Activated CD4-positive, alpha-beta T cell treated with anti-CD3 and anti-CD28 coated beads, Interleukin-2, amount 10 ng/mL, durations not matched to agents 24 days and 14 days (primary cell): ENCODE data around the gene CHAC2. TPM values are rescaled to one million over a fixed set of nuclear protein-coding genes. Genes with fewer than 3 reads are reported as not detected.
"Not testable (repeated sequence)": the region's sequence is repeated elsewhere in the genome, so short reads cannot be mapped to it uniquely, and the experiment has no call there.

Experiments used
- DNase-seq: peaks from one replicate; pipeline ENCODE4 v3.0.0; 2022
- H3K27ac Mint-ChIP-seq: one replicate; pipeline ENCODE4 v1.8.0; 2022; ENCODE audit warnings: mild to moderate bottlenecking, mixed read lengths
- H3K27me3 Mint-ChIP-seq: one replicate; pipeline ENCODE4 v1.8.0; 2022; ENCODE audit warnings: mixed read lengths
- H3K36me3 Mint-ChIP-seq: one replicate; pipeline ENCODE4 v1.8.0; 2022; ENCODE audit warnings: low read depth, mild to moderate bottlenecking, mixed read lengths
- H3K4me1 Mint-ChIP-seq: one replicate; pipeline ENCODE4 v1.8.0; 2021; ENCODE audit warnings: mixed read lengths
- H3K4me3 Mint-ChIP-seq: one replicate; pipeline ENCODE4 v1.8.0; 2022; ENCODE audit warnings: mild to moderate bottlenecking, moderate library complexity, mixed read lengths
- H3K9me3 Mint-ChIP-seq: one replicate; pipeline ENCODE4 v1.8.0; 2021; ENCODE audit warnings: mixed read lengths
- intact Hi-C: fragments of 100-400 bp; cut with micrococcal nuclease; formaldehyde crosslinking; loops from one replicate; pipeline ENCODE4 v1.15.1; 2023
- total RNA-seq: library from RNA; stranded (reverse); gene quantifications from 2 replicates; pipeline ENCODE4 v1.2.3, GENCODE V29; 2022

The CHAC2 gene
- 24.8 and 27.4 TPM in 2 replicates for total RNA-seq

DNA sequence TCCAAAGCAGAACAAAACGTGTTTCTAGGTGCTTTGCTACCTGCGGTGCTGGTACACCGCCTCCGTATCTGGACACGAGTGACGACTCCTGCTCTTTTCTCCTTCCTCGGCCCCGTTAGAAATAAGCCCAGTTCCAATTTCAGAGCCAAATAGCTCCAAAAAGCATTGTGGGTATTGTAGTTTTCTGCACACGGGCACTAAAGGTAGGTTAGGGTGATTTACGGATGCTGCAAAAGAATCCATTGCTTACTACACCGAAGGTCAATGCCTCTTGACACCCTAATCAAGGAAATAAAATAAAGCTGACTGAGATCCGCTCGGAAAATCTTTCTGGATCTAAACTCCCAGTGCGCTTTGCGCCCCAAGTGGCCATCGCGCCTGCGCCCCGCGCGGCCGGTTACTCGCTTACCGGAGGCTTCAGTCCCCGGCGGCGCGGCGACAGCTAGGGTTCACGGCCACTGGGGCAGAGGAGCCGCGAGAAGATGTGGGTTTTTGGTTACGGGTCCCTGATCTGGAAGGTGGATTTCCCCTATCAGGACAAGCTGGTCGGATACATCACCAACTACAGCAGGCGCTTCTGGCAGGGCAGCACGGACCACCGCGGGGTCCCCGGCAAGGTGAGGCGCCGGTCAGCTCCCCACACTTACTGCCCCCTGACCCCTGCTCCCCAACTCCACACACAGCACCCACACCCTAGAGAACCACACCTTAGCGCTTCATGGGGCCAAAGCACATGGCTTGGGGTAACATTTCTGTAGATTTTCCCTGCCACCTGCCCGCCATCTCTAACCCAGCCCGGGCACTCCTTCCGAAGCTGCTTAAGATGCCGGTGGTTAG is at the start of gene CHAC2:
TSS of gene CHAC2 (plus strand) at position 400 of the 837 bp plus-strand sequence. CDS start at position 483, 83 bp downstream.
- no peaks in the 10 kb centered on the region for H3K27me3 Mint-ChIP-seq
- H3K4me1 Mint-ChIP-seq, result peaks cover 24% of the 10 kb centered on the region
- peaks cover 31% of the 10 kb centered on the region for H3K36me3 Mint-ChIP-seq
- no peaks in the 10 kb centered on the region for H3K9me3 Mint-ChIP-seq
- peak; percentile 96 for DNase-seq
- H3K4me3 Mint-ChIP-seq, result peak within 1 kb of the TSS; percentile 92
- H3K27ac Mint-ChIP-seq, result peak within 1 kb of the TSS; percentile 98
- intact Hi-C loops, result loop anchor here (1.0 to 5.0 kb wide), 6 partner anchors 16 to 956 kb away; partner anchors contain the start of genes ACYP2, EML6, ERLEC1 and PSME4

- H3K36me3 Mint-ChIP-seq, result peaks cover 29% of the 10 kb centered on the region
- H3K4me1 Mint-ChIP-seq, H3K27me3 Mint-ChIP-seq, H3K9me3 Mint-ChIP-seq, H3K27ac Mint-ChIP-seq, H3K4me3 Mint-ChIP-seq, intact Hi-C loops, DNase-seq: not testable (repeated sequence)
Observed at GRCh38 chr2:53720944-53721343, 46.7 kb upstream of the CHAC2 start.

DNA sequence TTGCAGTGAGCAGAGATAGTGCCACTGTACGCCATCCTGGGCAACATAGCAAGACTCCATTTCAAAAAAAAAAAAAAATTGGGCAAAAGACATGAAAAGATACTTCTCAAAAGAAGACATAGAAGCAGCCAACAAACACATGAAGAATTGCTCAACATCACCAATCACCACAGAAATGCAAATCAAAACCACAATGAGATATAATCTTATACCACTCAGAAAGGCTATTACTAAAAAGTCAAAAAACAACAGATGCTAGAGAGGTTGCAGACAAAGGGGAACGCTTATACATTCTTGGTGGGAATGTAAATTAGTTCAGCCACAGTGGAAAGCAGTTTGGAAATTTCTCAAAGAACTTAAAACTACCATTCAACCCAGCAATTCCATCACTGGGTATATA is 43.1 kb upstream of the CHAC2 start:
- no peak overlapping the region for H3K27ac Mint-ChIP-seq
- H3K27me3 Mint-ChIP-seq, result no peaks in the 10 kb centered on the region
- peaks cover 7% of the 10 kb centered on the region for H3K9me3 Mint-ChIP-seq
- H3K36me3 Mint-ChIP-seq, result peaks cover 27% of the 10 kb centered on the region
- H3K4me3 Mint-ChIP-seq, result no peak overlapping the region
- no peak for DNase-seq
- intact Hi-C loops, result loop anchor here (1.0 kb wide), 1 partner anchor 27 kb away; no protein-coding TSS in a partner anchor
- H3K4me1 Mint-ChIP-seq, result peaks cover 12% of the 10 kb centered on the region

DNA sequence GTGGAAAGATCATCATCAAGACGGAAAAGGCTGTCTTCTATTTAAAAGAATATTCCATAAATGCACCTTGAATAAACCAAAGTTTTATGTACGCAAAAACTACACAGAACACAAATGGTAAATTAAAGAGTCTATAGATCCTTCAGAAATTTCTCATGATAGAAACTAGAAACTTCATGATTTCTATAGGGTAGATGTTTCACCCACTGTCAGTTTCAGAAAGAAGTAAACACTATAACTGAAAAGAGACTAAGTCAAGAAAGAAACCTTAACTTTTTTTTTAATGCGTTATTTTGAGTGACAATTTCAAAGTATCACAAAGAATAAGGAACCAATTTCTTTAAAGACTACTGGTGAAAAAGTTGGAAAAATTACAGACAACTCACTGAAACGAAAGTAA is 41.9 kb upstream of the CHAC2 start:
- intact Hi-C loops, result no loop called here

DNA sequence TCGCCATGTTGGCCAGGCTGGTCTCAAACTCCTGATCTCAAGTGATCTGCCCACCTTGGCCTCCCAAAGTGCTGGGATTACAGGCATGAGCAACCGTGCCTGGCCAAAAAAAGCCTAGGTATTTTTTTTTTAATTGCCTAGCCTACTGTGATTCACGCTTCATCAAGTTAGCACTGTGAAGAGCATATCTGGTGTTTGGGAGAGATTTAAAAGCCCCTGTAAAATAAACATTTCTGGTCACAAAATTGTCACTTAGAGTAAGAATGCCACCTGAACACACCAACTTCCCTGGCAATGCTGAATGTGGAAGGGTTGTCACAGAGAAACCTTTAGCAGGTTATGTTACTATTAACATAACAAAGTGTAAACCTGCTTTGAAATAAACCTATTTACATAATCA is 39.7 kb upstream of the CHAC2 start:
- Mint-ChIP-seq H3K9me3 (peaks cover 7% of the 10 kb centered on the region), H3K4me1 (peaks cover 10% of the 10 kb centered on the region), H3K4me3 (no peak overlapping the region), H3K27ac (no peak overlapping the region), H3K36me3 (peaks cover 19% of the 10 kb centered on the region), H3K27me3 (no peaks in the 10 kb centered on the region)
- no peak for DNase-seq
- intact Hi-C loops, result no loop called here

More for the DNA sequence above, 41.9 kb upstream of the CHAC2 start:
- Mint-ChIP-seq H3K27ac (no peak overlapping the region), H3K4me3 (no peak overlapping the region), H3K27me3 (no peaks in the 10 kb centered on the region), H3K9me3 (peaks cover 7% of the 10 kb centered on the region), H3K4me1 (peaks cover 12% of the 10 kb centered on the region), H3K36me3 (peaks cover 26% of the 10 kb centered on the region)
- no peak for DNase-seq

DNA sequence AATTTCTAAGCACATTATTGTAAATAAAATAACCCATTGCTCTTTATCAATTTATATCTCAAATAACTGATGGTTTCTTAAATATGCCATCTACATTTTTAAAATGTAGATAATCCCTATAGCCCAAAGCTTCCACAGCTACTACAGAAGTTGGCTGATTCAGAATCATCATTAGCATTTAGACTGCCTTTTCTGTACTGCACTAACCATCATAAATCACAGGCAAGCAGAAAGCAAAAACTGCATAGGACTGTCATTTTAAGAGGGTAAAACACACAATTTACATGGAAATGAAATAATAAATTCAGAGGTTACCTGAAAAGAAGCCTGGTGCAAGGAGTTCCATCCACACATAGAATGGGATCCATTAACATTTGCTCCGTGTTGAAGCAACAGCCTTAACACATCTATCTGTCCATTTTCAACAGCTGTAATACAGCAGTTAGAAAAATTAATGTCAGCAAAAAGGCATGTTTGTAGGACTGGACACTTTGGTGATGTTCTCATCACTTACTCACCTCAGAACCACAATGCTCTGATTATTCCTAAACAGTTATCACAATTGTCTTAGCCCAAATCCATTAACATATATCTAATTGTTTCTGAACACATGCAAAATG is 38.4 kb upstream of the CHAC2 start:
- Mint-ChIP-seq H3K9me3 (peaks cover 7% of the 10 kb centered on the region), H3K27me3 (no peaks in the 10 kb centered on the region), H3K4me3 (no peak overlapping the region), H3K4me1 (peaks cover 10% of the 10 kb centered on the region), H3K27ac (no peak overlapping the region), H3K36me3 (peaks cover 20% of the 10 kb centered on the region)
- intact Hi-C loops, result no loop called here
- DNase-seq, result no peak

DNA sequence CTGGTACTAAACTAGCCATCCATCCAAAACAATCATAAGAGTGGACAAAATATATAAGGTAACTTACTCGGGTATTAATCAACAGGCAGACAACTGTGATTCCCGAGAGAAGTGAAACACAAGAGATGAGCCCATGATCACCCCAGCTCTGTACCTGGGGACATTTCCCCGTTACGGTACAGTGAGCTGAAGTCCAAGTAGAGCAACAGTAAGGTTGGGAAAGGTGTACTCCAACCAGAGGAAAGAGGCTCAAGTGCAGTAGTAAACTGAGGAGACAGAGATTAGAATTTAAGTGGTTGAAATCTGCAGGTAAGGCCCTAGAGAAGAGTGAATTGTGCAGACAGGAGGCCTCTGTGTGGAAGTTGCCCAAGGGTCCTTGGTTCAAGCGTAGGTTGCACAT is 30.5 kb upstream of the CHAC2 start:
- no peak overlapping the region for H3K4me3 Mint-ChIP-seq
- no peak overlapping the region for H3K27ac Mint-ChIP-seq
- no peaks in the 10 kb centered on the region for H3K9me3 Mint-ChIP-seq
- DNase-seq, result no peak
- intact Hi-C loops, result no loop called here
- H3K36me3 Mint-ChIP-seq, result peaks cover 18% of the 10 kb centered on the region
- peaks cover 6% of the 10 kb centered on the region for H3K4me1 Mint-ChIP-seq
- no peaks in the 10 kb centered on the region for H3K27me3 Mint-ChIP-seq

DNA sequence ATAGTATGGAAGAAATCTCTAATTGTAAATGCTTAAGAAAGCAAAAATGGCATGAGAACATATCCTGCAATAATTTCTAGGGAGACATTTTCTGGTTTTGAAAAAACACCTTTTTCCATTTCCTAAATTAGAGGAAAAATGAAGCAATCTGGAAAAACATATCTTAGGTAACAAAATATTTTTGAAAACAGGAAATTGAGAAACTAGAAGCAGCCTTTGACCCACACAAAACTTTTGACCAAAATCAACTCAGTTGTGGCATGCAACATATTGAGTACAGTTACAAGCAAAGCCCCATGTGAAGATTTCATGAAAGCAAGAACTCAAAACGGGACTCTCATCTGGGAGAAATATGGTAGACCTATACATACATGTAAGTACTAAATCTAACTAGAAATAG is 28.6 kb upstream of the CHAC2 start:
- H3K4me3 Mint-ChIP-seq, result no peak overlapping the region
- H3K9me3 Mint-ChIP-seq, result no peaks in the 10 kb centered on the region
- H3K36me3 Mint-ChIP-seq, result peaks cover 25% of the 10 kb centered on the region
- H3K27me3 Mint-ChIP-seq, result no peaks in the 10 kb centered on the region
- intact Hi-C loops, result no loop called here
- DNase-seq, result no peak
- no peak overlapping the region for H3K27ac Mint-ChIP-seq
- H3K4me1 Mint-ChIP-seq, result peaks cover 11% of the 10 kb centered on the region

DNA sequence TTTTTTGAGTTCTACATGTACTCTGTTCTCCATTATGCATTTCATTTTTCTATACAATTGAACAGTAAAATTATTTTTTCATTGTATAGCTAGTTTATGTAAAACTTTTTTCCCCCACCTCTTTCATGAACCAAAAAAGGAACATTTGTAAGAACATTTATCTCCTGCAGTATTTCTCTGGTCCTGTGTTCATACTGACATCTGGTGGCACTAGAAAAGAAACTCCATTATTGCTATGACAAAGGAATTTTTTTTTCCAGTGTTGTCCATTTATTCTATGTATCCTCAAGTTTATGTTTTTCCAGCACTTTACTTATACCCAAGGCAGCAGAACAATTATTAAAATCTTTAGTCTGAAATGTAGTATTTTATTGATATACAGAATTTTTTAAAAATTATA is 27.4 kb upstream of the CHAC2 start:
- Mint-ChIP-seq H3K36me3 (peaks cover 17% of the 10 kb centered on the region), H3K27ac (no peak overlapping the region), H3K9me3 (no peaks in the 10 kb centered on the region), H3K4me3 (no peak overlapping the region), H3K27me3 (no peaks in the 10 kb centered on the region), H3K4me1 (peaks cover 8% of the 10 kb centered on the region)
- no peak for DNase-seq
- intact Hi-C loops, result loop anchor here (10.0 kb wide), 1 partner anchor 315 kb away; no protein-coding TSS in a partner anchor

DNA sequence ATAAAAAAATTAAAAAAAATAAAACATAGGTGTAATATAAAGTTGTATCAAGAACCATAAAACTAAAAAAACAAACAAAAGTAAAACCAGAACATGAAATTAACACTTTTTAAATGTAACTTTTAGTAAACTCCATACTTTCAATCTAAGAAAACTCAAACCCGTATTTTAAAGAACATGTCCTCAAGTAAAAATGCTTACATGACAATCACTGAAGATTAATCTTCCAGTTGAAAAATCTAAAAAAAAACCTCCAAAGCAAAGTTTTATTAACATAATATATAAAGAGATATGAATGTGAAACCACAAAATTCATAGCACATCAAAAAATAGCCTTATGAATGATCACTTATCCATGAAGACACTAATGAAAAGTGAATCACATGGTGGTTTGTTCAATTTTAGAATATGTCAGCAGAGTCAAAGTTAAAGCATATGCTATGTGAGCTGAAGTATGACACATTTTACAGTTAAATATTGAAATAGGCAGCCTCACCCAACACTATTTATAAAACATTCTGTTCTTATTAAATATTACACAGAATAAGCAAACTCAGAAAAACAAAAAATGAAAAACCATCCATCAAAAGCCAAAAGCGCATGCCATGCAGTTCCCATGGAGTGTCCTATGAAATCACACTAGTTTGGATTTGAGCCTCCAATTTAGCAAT is 23.1 kb upstream of the CHAC2 start:
- H3K4me3 Mint-ChIP-seq, result no peak overlapping the region
- DNase-seq, result no peak
- no peak overlapping the region for H3K27ac Mint-ChIP-seq
- peaks cover 30% of the 10 kb centered on the region for H3K36me3 Mint-ChIP-seq
- no peaks in the 10 kb centered on the region for H3K9me3 Mint-ChIP-seq
- no peaks in the 10 kb centered on the region for H3K27me3 Mint-ChIP-seq
- intact Hi-C loops, result loop anchor here (10.0 kb wide), 1 partner anchor 320 kb away; no protein-coding TSS in a partner anchor
- peaks cover 7% of the 10 kb centered on the region for H3K4me1 Mint-ChIP-seq

GRCh38 chr2:53750041-53750768 is 17.4 kb upstream of the CHAC2 start:
- intact Hi-C loops, result loop anchor here (5.0 kb wide), 2 partner anchors 37 to 217 kb away; partner anchors contain the start of genes ASB3 and ERLEC1
- Mint-ChIP-seq H3K27me3 (no peaks in the 10 kb centered on the region), H3K27ac (no peak overlapping the region), H3K9me3 (no peaks in the 10 kb centered on the region), H3K4me1 (peaks cover 17% of the 10 kb centered on the region), H3K36me3 (peaks cover 30% of the 10 kb centered on the region), H3K4me3 (no peak overlapping the region)
- DNase-seq, result no peak

DNA sequence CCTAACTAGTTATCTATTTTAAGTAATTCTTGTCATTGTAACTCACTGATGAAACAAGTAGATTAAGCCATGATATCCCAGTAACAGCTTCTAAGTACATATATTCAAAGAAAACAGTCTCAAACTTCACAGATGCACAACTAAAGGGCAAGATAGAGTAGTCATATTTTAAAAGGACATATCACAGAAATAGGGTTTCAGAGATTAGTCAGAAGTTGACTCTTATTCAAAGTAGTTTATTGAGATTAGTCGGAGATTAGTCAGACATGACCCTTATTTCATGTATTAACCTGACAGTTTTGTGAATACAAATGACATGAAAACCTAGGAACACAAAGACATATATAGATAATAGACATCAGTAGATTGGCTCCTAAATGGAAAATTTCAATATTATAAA is 15.9 kb upstream of the CHAC2 start:
- intact Hi-C loops, result loop anchor here (1.0 to 5.0 kb wide), 4 partner anchors 16 to 216 kb away; partner anchors contain the start of genes ASB3, CHAC2 and ERLEC1
- H3K27ac Mint-ChIP-seq, result peak overlapping the region; percentile 54
- H3K4me1 Mint-ChIP-seq, result peaks cover 17% of the 10 kb centered on the region
- DNase-seq, result no peak
- peaks cover 31% of the 10 kb centered on the region for H3K36me3 Mint-ChIP-seq
- H3K9me3 Mint-ChIP-seq, result no peaks in the 10 kb centered on the region
- no peaks in the 10 kb centered on the region for H3K27me3 Mint-ChIP-seq
- H3K4me3 Mint-ChIP-seq, result no peak overlapping the region

- intact Hi-C loops, result loop anchor here (5.0 kb wide), 2 partner anchors 35 to 215 kb away; partner anchors contain the start of genes ASB3 and ERLEC1
- no peaks in the 10 kb centered on the region for H3K27me3 Mint-ChIP-seq
- DNase-seq, result no peak
- H3K36me3 Mint-ChIP-seq, result peaks cover 32% of the 10 kb centered on the region
- H3K27ac Mint-ChIP-seq, result no peak overlapping the region
- H3K4me3 Mint-ChIP-seq, result no peak overlapping the region
- peaks cover 17% of the 10 kb centered on the region for H3K4me1 Mint-ChIP-seq
- no peaks in the 10 kb centered on the region for H3K9me3 Mint-ChIP-seq
Observed at GRCh38 chr2:53752385-53752784, 15.2 kb upstream of the CHAC2 start.
